Left lung (tissue), 10 donors: ENCODE measurements around the gene SPATA9. TPM values are rescaled to one million over a fixed set of nuclear protein-coding genes. Genes with fewer than 3 reads are reported as not detected.

ENCODE experiments used
- ATAC-seq: fragments of 200-7000 bp; cut with Tn5 transposase; one replicate; pipeline ENCODE4 v1.9.1; 2020; ENCODE audit warnings: moderate library complexity
- DNase-seq, 4 donors: peaks; one replicate each; pipeline ENCODE4 v3.0.0-alpha.2; 2013 to 2020
- H3K27ac ChIP-seq, 2 donors: fragments of 200-600 bp; sonication (generic) in 1 of 2; one replicate each; pipeline versions ENCODE4 v1.5.0 to v1.8.0; 2020 to 2021
- H3K27me3 ChIP-seq, 2 donors: fragments of 200-600 bp; sonication (generic) in 1 of 2; one replicate each; pipeline versions ENCODE4 v1.5.0 to v1.8.0; 2020 to 2021
- H3K36me3 ChIP-seq, 2 donors: fragments of 200-600 bp; sonication (generic) in 1 of 2; one replicate each; pipeline versions ENCODE4 v1.5.0 to v1.8.0; 2020 to 2021
- H3K4me1 ChIP-seq, 2 donors: fragments of 200-600 bp; one replicate each; pipeline ENCODE4 v1.8.0; 2021
- H3K4me3 ChIP-seq, 2 donors: fragments of 200-600 bp; sonication (generic) in 1 of 2; one replicate each; pipeline versions ENCODE4 v1.5.0 to v1.8.0; 2020 to 2021; ENCODE audit warnings: mild to moderate bottlenecking in 1 of 2
- H3K9me3 ChIP-seq, 2 donors: fragments of 200-600 bp; sonication (generic) in 1 of 2; one replicate each; pipeline versions ENCODE4 v1.5.0 to v1.8.0; 2020 to 2021
- intact Hi-C, 2 donors: fragments of 100-400 bp; cut with DNase I; formaldehyde crosslinking; loops; one replicate each; pipeline versions ENCODE4 v1.11.2 to v1.14.2; 2022
- polyA plus RNA-seq, 6 donors: library from polyadenylated mRNA; unstranded; fragments of 120-200 nt; gene quantifications; one replicate each; pipeline ENCODE4 v1.2.1, GENCODE V29; 2013; ENCODE audit not compliant: insufficient read length in 6 of 6
- total RNA-seq, 2 donors: library from RNA; stranded (reverse); fragmentation: NEBNext Ultra II Directional; extraction: Animal tissue kit (Norgen Biotek cat#: 25700); gene quantifications; one replicate each; pipeline ENCODE4 v1.2.1, GENCODE V29; 2021
- TF ChIP-seq, protein P1 (sequence below), 2 donors: fragments of 200-600 bp; sonication (generic) in 1 of 2; IDR thresholded peaks; one replicate each; pipeline versions ENCODE4 v1.5.0 to v1.8.0; 2021; ENCODE audit warnings: antibody characterized with exemption in 2 of 2
- donor health status: DM: no; HTN: yes; CAD: no.
- donor health status: DM: no; HTN: no; CAD: no.

SPATA9 gene
- total and polyA plus RNA-seq, 8 donors, result 0.31 to 2.3 (median 1.3) TPM

GRCh38 chr5:95609711-95610110 lies 73.1 kb downstream of the SPATA9 start:
- intact Hi-C loops, result no loop called here
- H3K27ac ChIP-seq, result no peak overlapping the region
- H3K36me3 ChIP-seq, result no peaks in the 10 kb centered on the region
- H3K9me3 ChIP-seq, result peaks cover 0 to 14% of the 10 kb centered on the region in 2 donors
- no peaks in the 10 kb centered on the region for H3K4me1 ChIP-seq
- TF ChIP-seq, protein P1, sequence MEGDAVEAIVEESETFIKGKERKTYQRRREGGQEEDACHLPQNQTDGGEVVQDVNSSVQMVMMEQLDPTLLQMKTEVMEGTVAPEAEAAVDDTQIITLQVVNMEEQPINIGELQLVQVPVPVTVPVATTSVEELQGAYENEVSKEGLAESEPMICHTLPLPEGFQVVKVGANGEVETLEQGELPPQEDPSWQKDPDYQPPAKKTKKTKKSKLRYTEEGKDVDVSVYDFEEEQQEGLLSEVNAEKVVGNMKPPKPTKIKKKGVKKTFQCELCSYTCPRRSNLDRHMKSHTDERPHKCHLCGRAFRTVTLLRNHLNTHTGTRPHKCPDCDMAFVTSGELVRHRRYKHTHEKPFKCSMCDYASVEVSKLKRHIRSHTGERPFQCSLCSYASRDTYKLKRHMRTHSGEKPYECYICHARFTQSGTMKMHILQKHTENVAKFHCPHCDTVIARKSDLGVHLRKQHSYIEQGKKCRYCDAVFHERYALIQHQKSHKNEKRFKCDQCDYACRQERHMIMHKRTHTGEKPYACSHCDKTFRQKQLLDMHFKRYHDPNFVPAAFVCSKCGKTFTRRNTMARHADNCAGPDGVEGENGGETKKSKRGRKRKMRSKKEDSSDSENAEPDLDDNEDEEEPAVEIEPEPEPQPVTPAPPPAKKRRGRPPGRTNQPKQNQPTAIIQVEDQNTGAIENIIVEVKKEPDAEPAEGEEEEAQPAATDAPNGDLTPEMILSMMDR (IDR thresholded peaks at IDR 0.05), result no peak
- ATAC-seq (no peak), DNase-seq (peak in 1 of 4 donors; percentile 2)
- no peak overlapping the region for H3K4me3 ChIP-seq
- no peaks in the 10 kb centered on the region for H3K27me3 ChIP-seq

Other genes with a start within 250 kb of the SPATA9 start
- 10 to 100 TPM; 74.9 to 82.4 TPM for gene SKIC3, start 128.0 kb downstream of the SPATA9 start, total RNA-seq
- gene SKIC3, start 128.0 kb downstream of the SPATA9 start, polyA plus RNA-seq, result 100 to 1,000 TPM in 2 of 6 donors, 10 to 100 TPM in 4; 89.8 to 116 (median 96.2) TPM
- gene ARSK, start 127.9 kb downstream of the SPATA9 start, total RNA-seq, result 1 to 10 TPM; 5.0 to 5.8 TPM
- 10 to 100 TPM; 10.7 to 16.0 (median 12.6) TPM for gene ARSK, start 127.9 kb downstream of the SPATA9 start, polyA plus RNA-seq
- gene GPR150, start 62.9 kb downstream of the SPATA9 start, total RNA-seq, result under 1 TPM; 0.16 to 0.26 TPM
- not detected for gene GPR150, start 62.9 kb downstream of the SPATA9 start, polyA plus RNA-seq
- 1 to 10 TPM; 2.7 TPM for gene RFESD, start 36.2 kb downstream of the SPATA9 start, total RNA-seq
- 1 to 10 TPM; 4.3 to 6.1 (median 5.4) TPM for gene RFESD, start 36.2 kb downstream of the SPATA9 start, polyA plus RNA-seq
- gene RHOBTB3, start 48.3 kb upstream of the SPATA9 start, total RNA-seq, result 10 to 100 TPM; 26.5 to 93.0 TPM
- 10 to 100 TPM; 55.0 to 71.7 (median 64.1) TPM for gene RHOBTB3, start 48.3 kb upstream of the SPATA9 start, polyA plus RNA-seq
- gene GLRX, start 139.7 kb upstream of the SPATA9 start, total RNA-seq, result 10 to 100 TPM; 60.3 to 98.1 TPM
- gene GLRX, start 139.7 kb upstream of the SPATA9 start, polyA plus RNA-seq, result 10 to 100 TPM; 21.8 to 35.4 (median 27.7) TPM